Measurements from ENCODE around the gene STRAP.

Gene STRAP

GRCh38 chr12:15858353-15858752 is 23.8 kb upstream of the STRAP start:
- no peak overlapping the region for H3K4me2 ChIP-seq (ENCODE audit: low read length)
- no peaks in the 10 kb centered on the region for H4K20me1 ChIP-seq (ENCODE audit: insufficient read depth, low read length)
- H3K4me1 ChIP-seq (ENCODE audit: low read length), result no peaks in the 10 kb centered on the region
- H3K27me3 ChIP-seq (ENCODE audit: low read depth, low read length), result no peaks in the 10 kb centered on the region
- peak overlapping the region; percentile 19; the same call in 1 of the 2 replicates for H2AFZ ChIP-seq (ENCODE audit: low read depth, low read length)
- H3K9me3 ChIP-seq (ENCODE audit: insufficient read depth, low read length), result no peaks in the 10 kb centered on the region
- TF ChIP-seq CTCF (IDR thresholded peaks at IDR 0.05; ENCODE audit: low read depth, low read length) (peak; percentile 13; the same call in 1 of the 2 replicates), EZH2phosphoT487 (IDR thresholded peaks at IDR 0.05; ENCODE audit: low read depth) (no peak)
- no peaks in the 10 kb centered on the region for H3K36me3 ChIP-seq (replicated peaks; ENCODE audit: low read depth, low read length)
- no peak overlapping the region for H3K27ac ChIP-seq (ENCODE audit: low read length)
- no peak overlapping the region for H3K4me3 ChIP-seq (ENCODE audit: low read length)
- no peaks in the 10 kb centered on the region for H3K79me2 ChIP-seq (ENCODE audit: low read length)
- H3K9ac ChIP-seq (ENCODE audit: low read length), result no peak overlapping the region

GRCh38 chr12:15859116-15859515 is 23.1 kb upstream of the STRAP start:
- H4K20me1 ChIP-seq (ENCODE audit: insufficient read depth, low read length), result no peaks in the 10 kb centered on the region
- no peaks in the 10 kb centered on the region for H3K9me3 ChIP-seq (ENCODE audit: insufficient read depth, low read length)
- H3K4me3 ChIP-seq (ENCODE audit: low read length), result no peak overlapping the region
- TF ChIP-seq CTCF (IDR thresholded peaks at IDR 0.05; ENCODE audit: low read depth, low read length) (no peak), EZH2phosphoT487 (IDR thresholded peaks at IDR 0.05; ENCODE audit: low read depth) (no peak)
- H3K4me2 ChIP-seq (ENCODE audit: low read length), result no peak overlapping the region
- no peaks in the 10 kb centered on the region for H3K36me3 ChIP-seq (replicated peaks; ENCODE audit: low read depth, low read length)
- no peak overlapping the region for H2AFZ ChIP-seq (ENCODE audit: low read depth, low read length)
- peaks cover 5% of the 10 kb centered on the region for H3K4me1 ChIP-seq (ENCODE audit: low read length)
- no peak overlapping the region for H3K9ac ChIP-seq (ENCODE audit: low read length)
- H3K79me2 ChIP-seq (ENCODE audit: low read length), result no peaks in the 10 kb centered on the region
- no peaks in the 10 kb centered on the region for H3K27me3 ChIP-seq (ENCODE audit: low read depth, low read length)
- no peak overlapping the region for H3K27ac ChIP-seq (ENCODE audit: low read length)

- no peaks in the 10 kb centered on the region for H3K79me2 ChIP-seq (ENCODE audit: low read length)
- H3K9ac ChIP-seq (ENCODE audit: low read length), result no peak overlapping the region
- no peak overlapping the region for H2AFZ ChIP-seq (ENCODE audit: low read depth, low read length)
- no peaks in the 10 kb centered on the region for H3K36me3 ChIP-seq (replicated peaks; ENCODE audit: low read depth, low read length)
- H3K4me3 ChIP-seq (ENCODE audit: low read length), result no peak overlapping the region
- no peaks in the 10 kb centered on the region for H4K20me1 ChIP-seq (ENCODE audit: insufficient read depth, low read length)
- H3K4me2 ChIP-seq (ENCODE audit: low read length), result no peak overlapping the region
- TF ChIP-seq CTCF (IDR thresholded peaks at IDR 0.05; ENCODE audit: low read depth, low read length) (no peak), EZH2phosphoT487 (IDR thresholded peaks at IDR 0.05; ENCODE audit: low read depth) (no peak)
- H3K27me3 ChIP-seq (ENCODE audit: low read depth, low read length), result no peaks in the 10 kb centered on the region
- H3K4me1 ChIP-seq (ENCODE audit: low read length), result peaks cover 6% of the 10 kb centered on the region
- no peak overlapping the region for H3K27ac ChIP-seq (ENCODE audit: low read length)
- no peaks in the 10 kb centered on the region for H3K9me3 ChIP-seq (ENCODE audit: insufficient read depth, low read length)
Observed at GRCh38 chr12:15861404-15861803, 20.8 kb upstream of the STRAP start.

- H3K36me3 ChIP-seq (replicated peaks; ENCODE audit: low read depth, low read length), result no peaks in the 10 kb centered on the region
- TF ChIP-seq EZH2phosphoT487 (IDR thresholded peaks at IDR 0.05; ENCODE audit: low read depth) (no peak), CTCF (IDR thresholded peaks at IDR 0.05; ENCODE audit: low read depth, low read length) (no peak)
- H3K27me3 ChIP-seq (ENCODE audit: low read depth, low read length), result no peaks in the 10 kb centered on the region
- H3K4me3 ChIP-seq (ENCODE audit: low read length), result no peak overlapping the region
- H3K27ac ChIP-seq (ENCODE audit: low read length), result no peak overlapping the region
- H4K20me1 ChIP-seq (ENCODE audit: insufficient read depth, low read length), result no peaks in the 10 kb centered on the region
- H3K4me2 ChIP-seq (ENCODE audit: low read length), result no peak overlapping the region
- peaks cover 6% of the 10 kb centered on the region for H3K4me1 ChIP-seq (ENCODE audit: low read length)
- no peaks in the 10 kb centered on the region for H3K9me3 ChIP-seq (ENCODE audit: insufficient read depth, low read length)
- H3K9ac ChIP-seq (ENCODE audit: low read length), result no peak overlapping the region
- no peaks in the 10 kb centered on the region for H3K79me2 ChIP-seq (ENCODE audit: low read length)
- no peak overlapping the region for H2AFZ ChIP-seq (ENCODE audit: low read depth, low read length)
Observed at GRCh38 chr12:15862840-15863239, 19.3 kb upstream of the STRAP start.
